Epithelial cell of umbilical artery (primary cell): ENCODE results near the gene SLC66A3. TPM values are rescaled to one million over a fixed set of nuclear protein-coding genes. Genes with fewer than 3 reads are reported as not detected.

Experiments
- total RNA-seq: library from RNA; depleted of rRNA; stranded (reverse); fragments of >200 nt; gene quantifications from 2 replicates; pipeline ENCODE4 v1.2.3, GENCODE V29; 2014

Gene SLC66A3
- 14.7 and 31.2 TPM in 2 replicates for total RNA-seq

DNA sequence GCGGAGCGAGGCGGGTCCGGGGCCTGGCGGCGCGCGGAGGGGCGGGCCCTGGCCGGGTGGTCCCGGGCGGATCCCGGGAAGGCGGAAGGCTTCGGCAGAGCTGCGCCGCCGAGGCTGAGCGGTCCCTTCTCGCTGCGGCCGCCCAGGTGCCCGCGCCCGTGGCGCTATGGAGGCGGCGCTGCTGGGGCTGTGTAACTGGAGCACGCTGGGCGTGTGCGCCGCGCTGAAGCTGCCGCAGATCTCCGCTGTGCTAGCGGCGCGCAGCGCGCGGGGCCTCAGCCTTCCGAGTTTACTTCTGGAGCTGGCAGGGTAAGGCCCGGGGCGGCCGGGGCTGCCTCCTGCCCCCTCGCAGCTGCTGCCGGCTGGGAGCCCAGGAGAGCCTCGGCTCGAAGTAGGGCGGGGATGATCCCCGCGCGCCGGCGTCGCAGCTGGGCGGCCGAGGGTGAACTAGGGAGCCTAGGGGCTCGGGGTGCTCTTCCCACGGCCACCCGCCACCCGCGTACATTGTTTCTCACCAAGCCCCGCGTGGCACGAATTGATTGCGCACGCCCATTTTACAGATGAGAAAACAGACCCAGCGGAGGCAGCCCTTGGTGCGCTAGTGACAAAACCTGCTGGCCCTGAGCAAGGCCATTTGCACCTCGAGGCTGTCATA, at the start of gene SLC66A3:
TSS of gene SLC66A3 (plus strand) at position 87 of the 655 bp plus-strand sequence. CDS start at position 167, 80 bp downstream.

Other genes with a start within 250 kb of the SLC66A3 start
- gene KCNF1, start 243.5 kb upstream of the SLC66A3 start, total RNA-seq, result 2.3 TPM in 1 of 2 replicates, not detected in the other
- 50.0 and 61.9 TPM in 2 replicates for gene ROCK2, start 189.2 kb downstream of the SLC66A3 start, total RNA-seq